Endothelial cell of umbilical vein (primary cell): ENCODE data around the gene TPM3. TPM values are rescaled to one million over a fixed set of nuclear protein-coding genes. Genes with fewer than 3 reads are reported as not detected.

Source experiments
- BruUV-seq: library from RNA; stranded (reverse); fragments of 400-500 nt; replicated peaks from 2 replicates; lab custom pipeline; 2021; lab: Mats Ljungman, UMichigan
- CTCF ChIA-PET: fragments of 300-600, 350-600 bp; sonication (Branson Sonifier 250); formaldehyde crosslinking; loops from one replicate; lab custom pipeline; 2021; ENCODE audit warnings: antibody characterized with exemption, inconsistent platforms; lab: Charles Lee
- POLR2A ChIA-PET: fragments of 300-600, 350-600 bp; sonication (Branson Sonifier 250); formaldehyde crosslinking; loops from one replicate; lab custom pipeline; 2021; ENCODE audit warnings: antibody characterized with exemption, inconsistent platforms; lab: Charles Lee
- DNase-seq: peaks from one replicate; pipeline ENCODE4 v3.0.0-alpha.2; 2011; ENCODE audit warnings: low read depth, low spot score
- FAIRE-seq: peaks from 2 replicates; lab custom pipeline; 2011; peaks lifted over from hg19 to GRCh38; lab: Jason Lieb, UNC
- H2AFZ ChIP-seq: 2 replicates; pipeline ENCODE4 v1.6.0; 2012; ENCODE audit warnings: low read depth, low read length, control low read depth, inconsistent platforms
- H3K27ac ChIP-seq: 2 replicates; pipeline ENCODE4 v1.5.1; 2011; ENCODE audit warnings: low read depth, mild to moderate bottlenecking, control low read depth, low read length, moderate library complexity; ENCODE audit not compliant: insufficient read depth
- H3K27me3 ChIP-seq, 2 experiments: 2 replicates each; pipeline versions ENCODE4 v1.6.0 to v1.6.1; 2011; ENCODE audit warnings: low read length in 2 of 2, mixed read lengths in 1 of 2; ENCODE audit not compliant: control insufficient read depth in 2 of 2, insufficient read depth in 2 of 2
- H3K36me3 ChIP-seq, 2 experiments: 2 replicates in 1 of 2; 3 replicates in 1 of 2; pipeline ENCODE4 v1.5.1; 2011; ENCODE audit warnings: low read length in 2 of 2, mild to moderate bottlenecking in 1 of 2, moderate library complexity in 1 of 2; ENCODE audit not compliant: control insufficient read depth in 2 of 2, insufficient read depth in 2 of 2; ENCODE audit errors: extremely low read depth in 1 of 2
- H3K4me1 ChIP-seq: 3 replicates; pipeline ENCODE4 v1.5.1; 2011; ENCODE audit warnings: mild to moderate bottlenecking, low read length; ENCODE audit not compliant: control insufficient read depth, insufficient read depth; ENCODE audit errors: extremely low read depth
- H3K4me2 ChIP-seq: 2 replicates; pipeline ENCODE4 v1.6.1; 2011; ENCODE audit warnings: low read length, control low read depth, mixed read lengths; ENCODE audit not compliant: insufficient read depth
- H3K4me3 ChIP-seq, 3 experiments: fragments of 200-600 bp in 1 of 3; sonication (generic), shearing (Covaris generic) in 1 of 3; replicated peaks in 1 of 3; 2 replicates each; pipeline ENCODE4 v1.5.1; 2011 to 2016; ENCODE audit warnings: control low read depth in 3 of 3, low read length in 3 of 3, mild to moderate bottlenecking in 2 of 3, inconsistent platforms in 1 of 3, low read depth in 1 of 3, moderate library complexity in 1 of 3; ENCODE audit not compliant: insufficient read depth in 1 of 3
- H3K79me2 ChIP-seq: 2 replicates; pipeline ENCODE4 v1.6.0; 2012; ENCODE audit warnings: low read length, inconsistent platforms; ENCODE audit not compliant: control insufficient read depth, insufficient read depth
- H3K9ac ChIP-seq: replicated peaks from 2 replicates; pipeline ENCODE3; 2011; ENCODE audit warnings: low read length, control low read depth; ENCODE audit not compliant: insufficient read depth; ENCODE audit errors: extremely low read depth
- H3K9me1 ChIP-seq: replicated peaks from 3 replicates; pipeline ENCODE4 v1.6.0; 2011; ENCODE audit warnings: mild to moderate bottlenecking, low read length; ENCODE audit not compliant: control insufficient read depth, insufficient read depth; ENCODE audit errors: extremely low read depth
- H3K9me3 ChIP-seq: replicated peaks from 2 replicates; pipeline ENCODE4 v1.5.1; 2012; ENCODE audit warnings: low read length, inconsistent platforms; ENCODE audit not compliant: control insufficient read depth, insufficient read depth
- H4K20me1 ChIP-seq: replicated peaks from 2 replicates; pipeline ENCODE3; 2011; ENCODE audit warnings: mild to moderate bottlenecking, low read length; ENCODE audit not compliant: control insufficient read depth, insufficient read depth; ENCODE audit errors: extremely low read depth
- CTCF ChIP-seq, 2 donors: IDR thresholded peaks; 1 replicate in 1 of 2; 2 replicates in 1 of 2; pipeline ENCODE4 v1.5.1; 2011; ENCODE audit warnings: low read length in 2 of 2, mild to moderate bottlenecking in 2 of 2, moderate library complexity in 2 of 2, control low read depth in 1 of 2, inconsistent platforms in 1 of 2, low read depth in 1 of 2; ENCODE audit not compliant: insufficient read depth in 1 of 2; ENCODE audit errors: extremely low read depth in 1 of 2
- EZH2 ChIP-seq: IDR thresholded peaks from 2 replicates; pipeline ENCODE4 v1.6.1; 2012; ENCODE audit warnings: borderline replicate concordance, low read depth, mild to moderate bottlenecking, moderate library complexity, low read length, inconsistent platforms; ENCODE audit not compliant: severe bottlenecking
- FOS ChIP-seq: IDR thresholded peaks from 2 replicates; pipeline ENCODE4 v1.6.1; 2011; ENCODE audit warnings: mild to moderate bottlenecking, low read length, moderate library complexity, borderline replicate concordance; ENCODE audit not compliant: insufficient read depth
- JUN ChIP-seq: IDR thresholded peaks from 2 replicates; pipeline ENCODE4 v1.6.1; 2011; ENCODE audit warnings: borderline replicate concordance, low read depth; ENCODE audit not compliant: insufficient read length, insufficient read depth
- MYC ChIP-seq: IDR thresholded peaks from one replicate; pipeline ENCODE4 v1.6.1; 2011; ENCODE audit warnings: mild to moderate bottlenecking, low read depth, low read length
- POLR2A ChIP-seq: IDR thresholded peaks from 2 replicates; pipeline ENCODE4 v1.6.1; 2012; ENCODE audit warnings: low read depth, mild to moderate bottlenecking, control low read depth, low read length
- POLR2AphosphoS5 ChIP-seq: IDR thresholded peaks from 2 replicates; pipeline ENCODE4 v1.6.1; 2012; ENCODE audit warnings: low read depth, mild to moderate bottlenecking, control low read depth, low read length, moderate library complexity; ENCODE audit not compliant: insufficient read depth
- dilution Hi-C: fragments of 300-500 bp; cut with MboI; formaldehyde crosslinking; loops from one replicate; pipeline ENCODE4 v1.15.0; 2019; ENCODE audit warnings: low sequenced_read_pairs; ENCODE audit not compliant: extremely low pct_ligation_motif_present
- intact Hi-C: fragments of 100-400 bp; cut with micrococcal nuclease; formaldehyde crosslinking; loops from one replicate; pipeline ENCODE4 v1.10.0; 2022
- polyA plus RNA-seq, 4 experiments: library from polyadenylated mRNA; depleted of rRNA in 3 of 4; stranded (reverse) in 3 of 4; unstranded in 1 of 4; fragments of >200 nt; gene quantifications; 2 replicates each; pipeline versions ENCODE4 v1.2.1 to v1.2.3, GENCODE V29; 2011 to 2012; ENCODE audit warnings: missing spikeins in 1 of 4
- total RNA-seq: library from RNA; stranded (reverse); gene quantifications from 2 replicates; pipeline ENCODE4 v1.2.3, GENCODE V29; 2021
- TF ChIP-seq, protein P1 (sequence below): IDR thresholded peaks from 2 replicates; pipeline ENCODE4 v1.6.1; 2011; ENCODE audit not compliant: insufficient read depth, insufficient read length

TPM3 gene
- total and polyA plus RNA-seq, 2 donors (not counting 3 experiments of a cell fraction or from before 2014, with no cell fraction given), result 395 to 927 TPM

- no peaks in the 10 kb centered on the region for H3K36me3 ChIP-seq
- H3K27me3 ChIP-seq, result peaks cover 10 to 14% of the 10 kb centered on the region in 2 experiments
- H4K20me1 ChIP-seq, result no peaks in the 10 kb centered on the region
- CTCF ChIA-PET, result interaction anchor here (1.3 kb wide), 1 partner anchor 142 kb away, joined by 6 read pairs; no protein-coding TSS in a partner anchor
- no peaks in the 10 kb centered on the region for H3K9me3 ChIP-seq
- H3K9ac ChIP-seq, result no peak overlapping the region
- H3K4me1 ChIP-seq, result peaks cover 23% of the 10 kb centered on the region
- DNase-seq (no peak), FAIRE-seq (no peak)
- TF ChIP-seq POLR2AphosphoS5 (no peak), FOS (no peak)
- BruUV-seq, result TSS peak; percentile 52
- H3K9me1 ChIP-seq, result no peaks in the 10 kb centered on the region
- POLR2A ChIA-PET, result interaction anchor here (1.8 kb wide), 1 partner anchor 11 kb away, joined by 5 read pairs; no protein-coding TSS in a partner anchor
- H3K4me3 ChIP-seq, result no peak overlapping the region
- H2AFZ ChIP-seq, result peak overlapping the region; percentile 11
- intact Hi-C loops, result loop anchor here (10.0 kb wide), 1 partner anchor 282 kb away; no protein-coding TSS in a partner anchor
- dilution Hi-C loops, result no loop called here
- peak overlapping the region; percentile 38 for H3K4me2 ChIP-seq
- H3K79me2 ChIP-seq, result no peaks in the 10 kb centered on the region
- peak overlapping the region; percentile 5 for H3K27ac ChIP-seq
These were observed 576 bp upstream of the TPM3 start for GRCh38 chr1:154192476-154192875.

DNA sequence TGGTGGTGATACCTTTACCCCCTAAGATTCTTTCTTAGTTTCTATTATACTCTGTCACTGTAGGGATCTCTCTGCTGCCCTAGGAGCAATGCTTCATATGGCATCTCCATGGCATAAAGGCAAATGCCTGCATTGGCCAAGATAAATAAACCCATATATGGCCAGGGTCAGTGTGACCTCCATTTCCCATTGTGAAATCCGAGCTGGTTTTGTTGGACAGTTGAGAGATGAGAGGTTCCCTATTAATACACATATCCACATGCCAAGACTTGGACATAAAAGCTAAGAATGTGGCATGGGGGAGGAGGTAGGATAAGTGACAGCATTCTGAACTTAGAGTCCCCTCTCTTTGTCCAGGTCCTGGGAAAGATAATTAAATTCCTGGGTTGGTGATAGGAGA, 1.4 kb downstream of the TPM3 start:
- H3K9me3 ChIP-seq, result no peaks in the 10 kb centered on the region
- ChIA-PET CTCF (interaction anchor here (0.9 to 2.0 kb wide), 4 partner anchors 9 to 145 kb away, joined by 3 to 22 read pairs (median 6); partner anchors contain the start of gene UBAP2L), POLR2A (interaction anchor here (1.0 kb wide), 1 partner anchor 9 kb away, joined by 3 read pairs; no protein-coding TSS in a partner anchor)
- peaks cover 14% of the 10 kb centered on the region in 2 experiments for H3K27me3 ChIP-seq
- H3K79me2 ChIP-seq, result no peaks in the 10 kb centered on the region
- H3K4me2 ChIP-seq, result peak overlapping the region; percentile 8
- peaks cover 23% of the 10 kb centered on the region for H3K4me1 ChIP-seq
- H2AFZ ChIP-seq, result no peak overlapping the region
- no peaks in the 10 kb centered on the region for H3K36me3 ChIP-seq
- DNase-seq, result peak; percentile 88
- peak; percentile 82 for FAIRE-seq
- intact Hi-C loops (loop anchor here (1.0 to 10.0 kb wide), 2 partner anchors 30 to 284 kb away; partner anchors contain the start of gene UBAP2L), dilution Hi-C loops (no loop called here)
- no peaks in the 10 kb centered on the region for H3K9me1 ChIP-seq
- H3K9ac ChIP-seq, result no peak overlapping the region
- BruUV-seq, result no TSS peak
- no peak overlapping the region for H3K4me3 ChIP-seq
- H3K27ac ChIP-seq, result no peak overlapping the region
- no peaks in the 10 kb centered on the region for H4K20me1 ChIP-seq
- TF ChIP-seq POLR2AphosphoS5 (no peak), EZH2 (no peak), CTCF (IDR thresholded peaks at IDR 0.05; ENCODE audit: extremely low read depth in 1 of 2, insufficient read depth in 1 of 2, low read depth in 1 of 2, low read length in 2 of 2) (no peak), JUN (peak; percentile 29), FOS (no peak), MYC (no peak), POLR2A (no peak)
- TF ChIP-seq, protein P1, sequence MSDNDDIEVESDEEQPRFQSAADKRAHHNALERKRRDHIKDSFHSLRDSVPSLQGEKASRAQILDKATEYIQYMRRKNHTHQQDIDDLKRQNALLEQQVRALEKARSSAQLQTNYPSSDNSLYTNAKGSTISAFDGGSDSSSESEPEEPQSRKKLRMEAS, result no peak
